ENCODE measurements around the gene TMEM219. TPM values are rescaled to one million over a fixed set of nuclear protein-coding genes. Genes with fewer than 3 reads are reported as not detected.

The TMEM219 gene
- 87.7 TPM for polyA plus RNA-seq (2012; ENCODE audit: missing spikeins)

- TF ChIP-seq POLR2A (IDR thresholded peaks at IDR 0.05; ENCODE audit: low read depth, low read length): peak; percentile 73; the same call in 1 of the 2 replicates
- 0 out of 2 replicates have a peak, but pooled peaks have one; percentile 52 for TF ChIP-seq TAF1 (IDR thresholded peaks at IDR 0.05; ENCODE audit: borderline replicate concordance, low read depth, low read length)
- peak; percentile 52; the same call in 1 of the 2 replicates for TF ChIP-seq POLR2AphosphoS5 (IDR thresholded peaks at IDR 0.05; ENCODE audit: low read depth, low read length)
- FAIRE-seq (peak; percentile 92), DNase-seq (ENCODE audit: insufficient read length) (peak; percentile 98)
Observed at GRCh38 chr16:29961479-29962343, at the start of gene TMEM219. Gene TMEM219 (plus strand): TSS chr16:29962079. CDS start chr16:29963144, 1,065 bp downstream.

DNA sequence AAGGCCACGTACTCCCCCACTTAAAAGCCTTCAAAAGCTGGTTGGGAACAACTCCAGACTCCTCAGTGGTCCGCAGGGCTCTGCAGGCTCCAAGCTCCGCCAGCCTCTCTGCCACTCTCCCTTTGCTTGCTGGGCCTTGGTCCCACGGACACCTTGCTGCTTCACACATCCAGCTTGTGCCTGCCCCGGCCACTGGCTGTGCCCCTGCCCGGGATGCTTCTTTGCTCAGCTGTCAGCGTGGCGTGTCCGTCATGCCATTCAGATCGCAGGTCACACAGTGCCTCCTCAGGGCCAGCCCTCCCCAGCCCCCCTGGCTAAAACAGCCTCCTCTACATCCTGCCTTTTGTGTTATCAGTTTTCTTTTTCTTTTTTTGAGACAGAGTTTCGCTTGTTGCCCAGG, 49.8 kb upstream of the TMEM219 start:
- DNase-seq (ENCODE audit: insufficient read length): no peak
- no peak for FAIRE-seq
- no peak for TF ChIP-seq POLR2A (IDR thresholded peaks at IDR 0.05; ENCODE audit: low read depth, low read length)
- TF ChIP-seq POLR2AphosphoS5 (IDR thresholded peaks at IDR 0.05; ENCODE audit: low read depth, low read length): no peak
- no peak for TF ChIP-seq TAF1 (IDR thresholded peaks at IDR 0.05; ENCODE audit: borderline replicate concordance, low read depth, low read length)

DNA sequence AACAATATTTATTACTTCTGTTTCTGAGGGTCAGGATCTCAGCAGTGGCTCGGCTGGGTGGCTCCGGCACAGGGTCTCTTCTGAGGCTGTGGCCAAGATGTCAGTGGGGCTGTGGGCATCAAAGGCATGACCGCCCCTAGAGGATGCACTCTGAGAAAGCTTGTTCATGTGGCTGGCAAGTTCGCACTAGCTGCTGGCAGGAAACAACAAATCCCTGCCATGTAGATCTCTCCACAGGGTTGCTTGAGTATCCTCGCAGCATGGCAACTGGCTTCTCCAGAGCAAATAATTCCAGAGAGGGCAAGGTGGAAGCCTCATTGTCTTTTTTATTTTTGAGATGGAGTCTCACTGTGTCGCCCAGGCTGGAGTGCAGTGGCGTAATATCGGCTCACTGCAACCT, 48.4 kb upstream of the TMEM219 start:
- FAIRE-seq (no peak), DNase-seq (ENCODE audit: insufficient read length) (no peak)
- TF ChIP-seq TAF1 (IDR thresholded peaks at IDR 0.05; ENCODE audit: borderline replicate concordance, low read depth, low read length) (no peak), POLR2AphosphoS5 (IDR thresholded peaks at IDR 0.05; ENCODE audit: low read depth, low read length) (no peak), POLR2A (IDR thresholded peaks at IDR 0.05; ENCODE audit: low read depth, low read length) (no peak)

GRCh38 chr16:29915590-29916247, 46.2 kb upstream of the TMEM219 start:
- DNase-seq (ENCODE audit: insufficient read length) (no peak), FAIRE-seq (no peak)
- TF ChIP-seq TAF1 (IDR thresholded peaks at IDR 0.05; ENCODE audit: borderline replicate concordance, low read depth, low read length): no peak
- no peak for TF ChIP-seq POLR2A (IDR thresholded peaks at IDR 0.05; ENCODE audit: low read depth, low read length)
- no peak for TF ChIP-seq POLR2AphosphoS5 (IDR thresholded peaks at IDR 0.05; ENCODE audit: low read depth, low read length)

- no peak for DNase-seq (ENCODE audit: insufficient read length)
- no peak for TF ChIP-seq POLR2A (IDR thresholded peaks at IDR 0.05; ENCODE audit: low read depth, low read length)
- no peak for TF ChIP-seq TAF1 (IDR thresholded peaks at IDR 0.05; ENCODE audit: borderline replicate concordance, low read depth, low read length)
- TF ChIP-seq POLR2AphosphoS5 (IDR thresholded peaks at IDR 0.05; ENCODE audit: low read depth, low read length): no peak
- no peak for FAIRE-seq
Observed at GRCh38 chr16:29916979-29917378, 44.9 kb upstream of the TMEM219 start.

DNA sequence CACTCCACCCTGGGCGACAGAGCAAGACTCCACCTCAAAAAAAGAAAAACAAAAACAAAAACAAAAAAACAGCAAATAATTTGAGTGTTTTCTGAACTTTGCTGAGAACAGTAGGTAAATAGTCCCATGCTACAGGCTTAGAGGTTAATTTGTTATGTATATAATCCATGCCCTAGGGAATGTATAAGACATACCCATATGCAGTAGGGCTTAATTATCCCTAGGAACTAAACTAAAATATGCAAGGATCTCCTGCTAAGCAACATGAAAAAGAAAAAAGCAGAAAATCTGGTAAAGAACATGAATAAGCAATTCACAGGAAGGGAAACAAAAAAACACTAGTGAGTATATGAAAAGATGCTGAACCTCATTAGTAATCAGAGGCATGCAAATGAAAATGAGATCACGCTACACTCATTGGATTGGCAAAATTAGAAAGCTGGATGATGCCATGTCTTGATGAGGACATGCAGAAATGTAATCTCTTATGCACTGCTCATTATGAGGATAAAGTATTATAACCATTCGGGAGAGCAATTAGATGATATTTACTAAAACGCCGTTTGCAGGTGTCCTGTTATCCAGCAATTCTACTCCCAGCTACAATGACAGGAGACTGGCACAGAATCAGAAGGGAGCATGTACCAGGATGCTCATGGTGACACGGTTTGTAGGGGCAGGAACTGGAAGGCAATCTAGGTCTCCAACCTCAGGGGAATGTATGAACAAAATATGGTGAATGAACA, 41.4 kb upstream of the TMEM219 start:
- TF ChIP-seq POLR2AphosphoS5 (IDR thresholded peaks at IDR 0.05; ENCODE audit: low read depth, low read length) (no peak), POLR2A (IDR thresholded peaks at IDR 0.05; ENCODE audit: low read depth, low read length) (no peak), TAF1 (IDR thresholded peaks at IDR 0.05; ENCODE audit: borderline replicate concordance, low read depth, low read length) (no peak)
- FAIRE-seq (no peak), DNase-seq (ENCODE audit: insufficient read length) (no peak)

- DNase-seq (ENCODE audit: insufficient read length): no peak
- FAIRE-seq: no peak
- no peak for TF ChIP-seq POLR2AphosphoS5 (IDR thresholded peaks at IDR 0.05; ENCODE audit: low read depth, low read length)
- no peak for TF ChIP-seq POLR2A (IDR thresholded peaks at IDR 0.05; ENCODE audit: low read depth, low read length)
- TF ChIP-seq TAF1 (IDR thresholded peaks at IDR 0.05; ENCODE audit: borderline replicate concordance, low read depth, low read length): no peak
Observed at GRCh38 chr16:29921034-29921385, 40.9 kb upstream of the TMEM219 start.

DNA sequence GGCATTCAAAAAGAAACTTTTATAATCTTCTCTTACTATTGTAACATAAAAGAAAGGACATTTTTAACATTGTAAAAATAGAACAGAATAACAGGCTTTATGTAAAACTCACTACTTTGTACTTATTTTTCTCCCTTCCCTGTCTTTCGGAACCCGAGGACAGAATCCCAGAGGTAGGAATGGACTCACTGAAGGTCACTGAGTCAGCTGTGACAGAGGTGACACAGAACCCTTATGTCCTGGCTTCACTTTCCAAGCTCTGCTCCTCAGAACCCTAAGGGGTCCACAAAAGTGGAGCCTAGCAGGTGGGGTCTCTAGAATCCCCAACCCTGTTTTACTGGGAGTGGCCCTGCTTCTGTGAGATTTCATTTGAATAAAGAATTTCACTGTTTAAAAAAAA, 39.6 kb upstream of the TMEM219 start:
- FAIRE-seq (no peak), DNase-seq (ENCODE audit: insufficient read length) (no peak)
- TF ChIP-seq TAF1 (IDR thresholded peaks at IDR 0.05; ENCODE audit: borderline replicate concordance, low read depth, low read length): no peak
- TF ChIP-seq POLR2AphosphoS5 (IDR thresholded peaks at IDR 0.05; ENCODE audit: low read depth, low read length): no peak
- TF ChIP-seq POLR2A (IDR thresholded peaks at IDR 0.05; ENCODE audit: low read depth, low read length): no peak

GRCh38 chr16:29922986-29923501, 38.8 kb upstream of the TMEM219 start:
- no peak for TF ChIP-seq TAF1 (IDR thresholded peaks at IDR 0.05; ENCODE audit: borderline replicate concordance, low read depth, low read length)
- TF ChIP-seq POLR2AphosphoS5 (IDR thresholded peaks at IDR 0.05; ENCODE audit: low read depth, low read length): no peak
- no peak for TF ChIP-seq POLR2A (IDR thresholded peaks at IDR 0.05; ENCODE audit: low read depth, low read length)
- no peak for DNase-seq (ENCODE audit: insufficient read length)
- no peak for FAIRE-seq

DNA sequence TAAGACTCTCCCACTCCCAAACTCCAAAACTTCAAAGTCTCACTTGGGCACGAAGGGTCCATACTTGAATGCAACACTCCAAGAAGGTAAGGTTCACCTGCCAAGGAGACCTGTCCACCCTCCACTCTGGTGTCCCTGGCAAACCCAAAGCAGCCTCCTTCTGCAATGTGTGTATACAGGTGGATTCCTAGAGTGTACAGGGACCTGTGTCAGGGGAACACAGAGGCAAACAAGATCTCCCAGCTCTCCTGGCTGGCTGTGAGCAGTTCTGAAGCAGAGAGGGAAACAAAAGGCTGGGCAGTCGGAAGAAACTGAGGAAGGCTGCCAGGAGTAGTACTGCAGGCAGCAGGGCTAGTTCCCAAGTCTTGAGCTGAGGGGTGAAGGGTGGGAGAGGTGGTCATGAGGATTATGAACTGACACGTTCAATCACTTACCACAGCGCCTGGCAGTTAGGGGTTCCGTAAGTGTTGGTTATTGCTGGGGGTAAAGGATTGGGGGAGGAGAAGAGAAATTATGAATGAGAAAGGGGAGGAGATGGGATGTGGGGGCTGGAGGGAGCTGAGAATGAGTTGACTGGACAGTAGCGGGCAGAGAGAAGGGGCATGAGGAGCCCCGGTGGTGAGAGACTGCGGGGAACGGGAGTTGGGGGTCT, 36.6 kb upstream of the TMEM219 start:
- DNase-seq (ENCODE audit: insufficient read length) (no peak), FAIRE-seq (peak; percentile 48)
- TF ChIP-seq POLR2AphosphoS5 (IDR thresholded peaks at IDR 0.05; ENCODE audit: low read depth, low read length): no peak
- TF ChIP-seq TAF1 (IDR thresholded peaks at IDR 0.05; ENCODE audit: borderline replicate concordance, low read depth, low read length): no peak
- TF ChIP-seq POLR2A (IDR thresholded peaks at IDR 0.05; ENCODE audit: low read depth, low read length): no peak
